Cardiac septum (tissue), 1 donor: ENCODE data around the gene ADARB2. TPM values are rescaled to one million over a fixed set of nuclear protein-coding genes. Genes with fewer than 3 reads are reported as not detected.

Experiments used
- DNase-seq: peaks from one replicate; pipeline ENCODE4 v3.0.0-alpha.2; 2020; ENCODE audit warnings: low spot score
- intact Hi-C: fragments of 100-400 bp; cut with DNase I; formaldehyde crosslinking; loops from one replicate; pipeline ENCODE4 v1.14.0; 2022
- total RNA-seq: library from RNA; stranded (reverse); fragmentation: NEBNext Ultra II Directional; extraction: Animal tissue kit (Norgen Biotek cat#: 25700); gene quantifications from one replicate; pipeline ENCODE4 v1.2.1, GENCODE V29; 2021
- donor health status: DM: no; HTN: no; CAD: no.

Gene ADARB2
- total RNA-seq, 1 donor from 2014 or later = not detected

- intact Hi-C loops = no loop called here
Measured at GRCh38 chr10:1188558-1189135, 548.7 kb downstream of the ADARB2 start.

GRCh38 chr10:1187855-1188557 lies 549.3 kb downstream of the ADARB2 start:
- intact Hi-C loops = no loop called here
- peak; percentile 39 for DNase-seq

More at GRCh38 chr10:1188558-1189135, 548.7 kb downstream of the ADARB2 start:
- no peak for DNase-seq

GRCh38 chr10:1187151-1187854 lies 550.0 kb downstream of the ADARB2 start:
- intact Hi-C loops = no loop called here
- peak; percentile 64 for DNase-seq

GRCh38 chr10:1186683-1186990 lies 550.7 kb downstream of the ADARB2 start:
- DNase-seq = no peak
- intact Hi-C loops = no loop called here

GRCh38 chr10:1185911-1186682 lies 551.2 kb downstream of the ADARB2 start:
- DNase-seq = peak; percentile 74
- intact Hi-C loops = no loop called here

GRCh38 chr10:1184541-1185430 lies 552.5 kb downstream of the ADARB2 start:
- DNase-seq = peak; percentile 53
- intact Hi-C loops = no loop called here

GRCh38 chr10:1183701-1184100 lies 553.6 kb downstream of the ADARB2 start:
- intact Hi-C loops = no loop called here
- DNase-seq = peak; percentile 49

- peak; percentile 24 for DNase-seq
- intact Hi-C loops = no loop called here
Measured at GRCh38 chr10:1183033-1183396, 554.3 kb downstream of the ADARB2 start.

GRCh38 chr10:1182280-1183032 lies 554.9 kb downstream of the ADARB2 start:
- peak; percentile 19 for DNase-seq
- intact Hi-C loops = no loop called here

GRCh38 chr10:1180836-1181235 lies 556.5 kb downstream of the ADARB2 start:
- DNase-seq = no peak
- intact Hi-C loops = no loop called here

GRCh38 chr10:1180071-1180730 lies 557.1 kb downstream of the ADARB2 start:
- DNase-seq = peak; percentile 64

GRCh38 chr10:1179346-1180070 lies 557.8 kb downstream of the ADARB2 start:
- DNase-seq = peak; percentile 35
- intact Hi-C loops = no loop called here

More at GRCh38 chr10:1180071-1180730, 557.1 kb downstream of the ADARB2 start:
- intact Hi-C loops = no loop called here

GRCh38 chr10:1178506-1178905 lies 558.8 kb downstream of the ADARB2 start:
- DNase-seq = peak; percentile 49

GRCh38 chr10:1177936-1178335 lies 559.4 kb downstream of the ADARB2 start:
- peak; percentile 10 for DNase-seq
- intact Hi-C loops = no loop called here

More at GRCh38 chr10:1178506-1178905, 558.8 kb downstream of the ADARB2 start:
- intact Hi-C loops = no loop called here

- intact Hi-C loops = no loop called here
- peak; percentile 69 for DNase-seq
Measured at GRCh38 chr10:1175956-1176565, 561.3 kb downstream of the ADARB2 start.

GRCh38 chr10:1174022-1174421 lies 563.3 kb downstream of the ADARB2 start:
- peak; percentile 44 for DNase-seq
- intact Hi-C loops = no loop called here

GRCh38 chr10:1173091-1173490 lies 564.2 kb downstream of the ADARB2 start:
- DNase-seq = peak; percentile 63
- intact Hi-C loops = no loop called here
